ENCODE measurements around the gene SIK3. TPM values are rescaled to one million over a fixed set of nuclear protein-coding genes. Genes with fewer than 3 reads are reported as not detected.
"Not testable (repeated sequence)": the region's sequence is repeated elsewhere in the genome, so short reads cannot be mapped to it uniquely, and the experiment has no call there.

The SIK3 gene
- total RNA-seq, 1 donor from 2014 or later: 40.0 TPM

GRCh38 chr11:117052196-117053149 is 45.8 kb downstream of the SIK3 start:
- intact Hi-C loops (cut with micrococcal nuclease): no loop called here

DNA sequence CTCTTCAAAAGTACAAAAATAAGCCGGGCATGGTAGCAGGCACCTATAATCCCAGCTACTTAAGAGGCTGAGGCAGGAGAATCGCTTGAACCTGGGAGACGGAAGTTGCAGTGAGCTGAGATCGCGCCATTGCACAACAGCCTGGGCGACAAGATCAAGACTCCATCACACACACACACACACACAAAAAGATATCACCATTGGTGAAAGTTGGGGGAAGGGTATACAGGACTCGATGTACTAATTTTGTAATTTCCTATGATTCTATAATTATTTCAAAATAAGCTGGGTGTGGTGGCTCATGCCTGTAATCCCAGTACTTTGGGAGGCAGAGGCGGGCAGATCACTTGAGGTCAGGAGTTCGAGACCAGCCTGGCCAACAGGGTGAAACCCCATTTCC is 48.1 kb downstream of the SIK3 start:
- intact Hi-C loops (cut with micrococcal nuclease): not testable (repeated sequence)

GRCh38 chr11:117046627-117047026 is 51.6 kb downstream of the SIK3 start:
- intact Hi-C loops (cut with micrococcal nuclease): not testable (repeated sequence)

GRCh38 chr11:117045956-117046355 is 52.3 kb downstream of the SIK3 start:
- intact Hi-C loops (cut with micrococcal nuclease): no loop called here

GRCh38 chr11:117045196-117045595 is 53.0 kb downstream of the SIK3 start:
- intact Hi-C loops (cut with micrococcal nuclease): no loop called here

DNA sequence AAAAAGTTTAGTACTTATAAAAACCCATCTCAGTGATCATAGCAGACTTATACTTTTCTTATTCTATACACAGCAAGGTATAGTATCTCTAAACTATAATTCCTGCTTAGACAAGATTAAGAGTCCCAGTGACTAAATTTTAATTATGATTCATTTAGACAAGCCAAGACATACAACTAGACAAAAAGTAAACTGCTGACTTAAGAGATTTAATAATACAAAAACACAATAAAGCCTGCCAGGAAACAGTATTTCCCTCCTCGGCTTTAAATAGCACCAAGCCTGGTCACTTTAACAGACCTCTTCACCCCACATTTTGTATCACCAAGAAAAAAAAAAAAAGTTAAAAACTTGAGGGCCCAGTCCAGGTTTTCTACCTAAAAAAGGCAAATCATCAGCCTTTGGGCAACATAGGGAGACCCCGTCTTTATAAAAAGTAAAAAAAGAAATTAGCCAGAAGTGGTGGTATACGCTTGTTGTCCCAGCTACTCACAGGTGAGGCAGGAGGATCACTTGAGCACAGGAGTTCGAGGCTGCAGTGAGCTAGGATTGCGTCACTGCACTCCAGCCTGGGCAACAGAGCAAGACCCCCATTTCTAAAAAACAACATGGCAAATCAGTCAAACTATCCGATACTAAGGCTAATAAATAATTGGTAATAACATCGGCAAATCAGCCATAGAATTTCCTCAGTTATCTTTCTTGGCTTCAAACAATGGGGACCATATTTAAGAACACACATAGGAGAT is 53.8 kb downstream of the SIK3 start:
- intact Hi-C loops (cut with micrococcal nuclease): no loop called here

- intact Hi-C loops (cut with micrococcal nuclease): no loop called here
These were observed 55.5 kb downstream of the SIK3 start for GRCh38 chr11:117042689-117043088.

DNA sequence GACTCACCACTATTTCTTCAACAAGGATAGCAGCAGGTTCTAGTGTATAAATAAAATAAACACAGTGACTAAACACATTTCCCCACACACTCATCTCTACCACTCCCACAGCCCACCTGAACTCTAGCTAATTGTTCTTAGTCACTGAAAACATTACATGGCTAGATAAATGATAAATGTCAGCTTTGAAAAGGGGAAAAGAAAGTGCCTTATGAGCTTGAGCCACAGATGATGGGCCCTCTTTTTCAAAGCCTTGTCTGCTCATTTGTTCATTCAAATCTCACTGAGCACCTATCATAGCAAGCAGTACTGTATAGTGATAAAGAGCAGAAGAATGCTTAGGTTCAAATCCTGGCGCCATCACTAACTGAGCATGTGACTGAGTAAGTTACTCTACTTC is 58.3 kb downstream of the SIK3 start:
- intact Hi-C loops (cut with micrococcal nuclease): no loop called here

- intact Hi-C loops (cut with micrococcal nuclease): no loop called here
These were observed 59.0 kb downstream of the SIK3 start for GRCh38 chr11:117039270-117039669.

GRCh38 chr11:117037975-117038350 is 60.3 kb downstream of the SIK3 start:
- intact Hi-C loops (cut with micrococcal nuclease): no loop called here

DNA sequence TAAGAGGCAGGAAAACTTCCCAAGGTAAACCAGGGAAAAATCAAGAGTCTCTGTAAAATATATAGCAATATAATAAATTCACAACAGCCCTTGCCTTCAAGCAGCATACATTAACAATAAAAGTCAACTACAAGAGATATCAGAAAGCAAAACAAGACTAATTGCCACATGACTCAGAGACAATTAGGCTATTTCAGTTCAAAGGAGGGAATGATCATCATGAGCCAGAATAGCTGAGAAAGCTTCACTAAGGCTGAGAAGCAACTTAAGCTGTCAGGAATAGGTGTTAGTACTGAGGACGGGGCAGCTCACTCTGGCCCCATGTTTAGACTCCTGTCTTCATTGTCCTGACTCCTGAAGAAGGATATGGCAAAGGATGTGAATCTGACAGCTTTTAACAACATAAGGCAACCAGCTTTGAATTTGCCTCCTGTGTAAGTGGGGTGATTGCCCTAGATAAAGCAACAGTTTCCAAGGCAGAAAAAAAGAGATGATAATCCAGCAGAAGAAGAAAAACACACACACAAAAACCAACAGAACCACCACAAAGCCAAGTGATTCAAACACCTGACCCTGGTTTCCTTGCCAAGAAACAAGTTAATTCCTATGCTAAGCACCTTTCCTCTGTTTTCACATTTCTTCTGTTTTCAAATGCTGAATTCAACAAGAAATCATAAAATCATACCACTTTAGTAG is 60.8 kb downstream of the SIK3 start:
- intact Hi-C loops (cut with micrococcal nuclease): no loop called here

DNA sequence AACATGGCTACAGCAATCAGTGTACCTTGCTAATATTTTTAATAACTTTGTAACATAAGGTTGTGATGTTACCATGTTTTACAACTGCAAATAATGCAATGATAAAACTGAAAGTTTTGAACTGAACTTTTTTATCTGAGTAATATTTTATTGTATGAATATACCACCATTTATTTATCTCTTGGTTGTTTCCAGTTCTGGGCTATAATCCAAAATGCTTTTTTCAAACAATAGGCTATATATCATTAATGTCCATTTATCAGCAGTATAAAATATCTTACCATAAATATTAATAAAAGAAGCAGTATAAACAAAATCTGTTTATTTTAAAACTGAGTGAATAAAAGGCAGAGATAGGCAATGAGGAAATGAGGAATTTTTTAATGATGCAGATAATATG is 63.3 kb downstream of the SIK3 start:
- intact Hi-C loops (cut with micrococcal nuclease): no loop called here

GRCh38 chr11:117026593-117027330 is 71.5 kb downstream of the SIK3 start:
- intact Hi-C loops (cut with micrococcal nuclease): loop anchor here (2.0 kb wide), 3 partner anchors 16 to 70 kb away; no protein-coding TSS in a partner anchor

DNA sequence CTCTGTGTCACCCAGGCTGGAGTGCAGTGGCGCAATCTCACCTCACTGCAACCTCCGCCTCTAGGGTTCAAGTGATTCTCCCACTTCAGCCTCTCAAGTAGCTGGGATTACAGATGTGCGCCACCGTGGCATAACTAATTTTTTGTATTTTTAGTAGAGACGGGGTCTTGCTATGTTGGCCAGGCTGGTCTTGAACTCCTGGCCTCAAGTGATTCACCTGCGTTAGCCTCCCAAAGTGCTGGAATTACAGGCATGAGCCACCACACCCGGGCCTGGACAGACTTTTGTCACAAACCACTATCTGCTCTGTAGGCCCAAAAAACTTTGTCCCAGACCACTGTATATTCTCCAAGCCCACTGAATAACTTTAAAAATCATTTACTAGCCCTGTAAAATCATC is 74.5 kb downstream of the SIK3 start:
- intact Hi-C loops (cut with micrococcal nuclease): loop anchor here (2.0 kb wide), 1 partner anchor 37 kb away; no protein-coding TSS in a partner anchor

GRCh38 chr11:117023178-117023577 is 75.0 kb downstream of the SIK3 start:
- intact Hi-C loops (cut with micrococcal nuclease): loop anchor here (2.0 kb wide), 1 partner anchor 36 kb away; no protein-coding TSS in a partner anchor

DNA sequence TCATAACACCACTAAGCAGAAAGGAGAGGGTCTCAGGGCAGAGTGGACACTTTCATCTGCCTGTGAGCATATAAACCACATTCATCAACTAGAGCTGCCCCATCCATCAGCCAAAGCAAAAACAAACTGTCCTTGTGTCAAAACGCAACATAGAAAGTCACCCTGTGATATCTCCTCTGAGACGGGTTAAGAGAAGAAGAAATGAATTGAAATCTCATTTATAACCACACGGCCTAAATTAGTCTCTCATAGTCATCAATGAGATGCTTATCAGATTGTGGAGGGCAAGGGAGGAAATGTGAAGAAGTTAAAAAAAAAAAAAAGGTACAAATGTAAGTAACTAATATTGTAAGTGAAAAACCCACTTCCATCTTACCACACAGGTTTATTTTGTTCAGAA is 75.7 kb downstream of the SIK3 start:
- intact Hi-C loops (cut with micrococcal nuclease): loop anchor here (2.0 kb wide), 1 partner anchor 36 kb away; no protein-coding TSS in a partner anchor

- intact Hi-C loops (cut with micrococcal nuclease): no loop called here
These were observed 77.2 kb downstream of the SIK3 start for GRCh38 chr11:117020869-117021564.

DNA sequence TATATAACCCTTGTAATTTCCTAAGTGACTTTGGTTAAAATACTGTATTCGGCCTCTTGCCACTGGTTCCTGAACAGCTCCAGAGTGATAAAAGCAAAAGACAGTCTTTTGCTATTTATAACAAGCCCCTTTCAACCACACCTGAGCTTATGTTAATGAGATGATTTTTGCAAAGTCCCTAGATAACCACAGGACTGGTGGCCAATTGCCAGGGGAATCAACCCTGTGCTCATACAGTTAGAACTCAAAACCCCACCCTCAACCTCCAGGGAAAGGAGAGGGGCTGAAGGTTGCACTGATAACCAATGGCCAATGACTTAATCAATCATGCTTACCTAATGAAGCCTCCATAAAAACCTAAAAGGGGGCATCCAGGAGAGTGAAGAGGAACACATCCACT is 77.9 kb downstream of the SIK3 start:
- intact Hi-C loops (cut with micrococcal nuclease): no loop called here

GRCh38 chr11:117019871-117020270 is 78.4 kb downstream of the SIK3 start:
- intact Hi-C loops (cut with micrococcal nuclease): no loop called here

DNA sequence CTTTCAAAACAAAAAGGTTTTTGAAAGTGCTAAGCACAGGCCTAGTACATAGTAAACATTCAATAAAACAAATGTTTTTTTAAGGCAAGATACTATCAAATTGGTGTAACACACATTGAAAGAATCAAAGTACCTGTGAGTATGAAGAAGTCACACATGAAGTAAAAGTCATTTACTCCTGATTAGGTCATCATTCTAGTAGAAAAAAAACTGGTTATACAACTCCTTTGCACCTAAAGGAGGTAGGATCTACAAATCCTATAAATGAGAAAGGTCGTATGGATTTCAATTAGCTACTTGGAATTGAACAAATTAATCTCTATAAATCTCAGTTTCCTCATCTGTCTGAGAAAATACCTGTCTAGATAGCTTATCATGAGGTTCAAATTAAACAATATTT is 80.8 kb downstream of the SIK3 start:
- intact Hi-C loops (cut with micrococcal nuclease): no loop called here

Data from T-helper 1 cell treated with Interleukin-12 subunit alpha and Interleukin-12 subunit beta and Interleukin-4 antibody, amounts not matched to agents 30 ng/mL and 1 ng/mL, for 36 hours (primary cell).